ENCODE results near the gene LRRC27. TPM values are rescaled to one million over a fixed set of nuclear protein-coding genes. Genes with fewer than 3 reads are reported as not detected.

LRRC27 gene
- total RNA-seq, 1 donor from 2014 or later = 3.8 TPM

DNA sequence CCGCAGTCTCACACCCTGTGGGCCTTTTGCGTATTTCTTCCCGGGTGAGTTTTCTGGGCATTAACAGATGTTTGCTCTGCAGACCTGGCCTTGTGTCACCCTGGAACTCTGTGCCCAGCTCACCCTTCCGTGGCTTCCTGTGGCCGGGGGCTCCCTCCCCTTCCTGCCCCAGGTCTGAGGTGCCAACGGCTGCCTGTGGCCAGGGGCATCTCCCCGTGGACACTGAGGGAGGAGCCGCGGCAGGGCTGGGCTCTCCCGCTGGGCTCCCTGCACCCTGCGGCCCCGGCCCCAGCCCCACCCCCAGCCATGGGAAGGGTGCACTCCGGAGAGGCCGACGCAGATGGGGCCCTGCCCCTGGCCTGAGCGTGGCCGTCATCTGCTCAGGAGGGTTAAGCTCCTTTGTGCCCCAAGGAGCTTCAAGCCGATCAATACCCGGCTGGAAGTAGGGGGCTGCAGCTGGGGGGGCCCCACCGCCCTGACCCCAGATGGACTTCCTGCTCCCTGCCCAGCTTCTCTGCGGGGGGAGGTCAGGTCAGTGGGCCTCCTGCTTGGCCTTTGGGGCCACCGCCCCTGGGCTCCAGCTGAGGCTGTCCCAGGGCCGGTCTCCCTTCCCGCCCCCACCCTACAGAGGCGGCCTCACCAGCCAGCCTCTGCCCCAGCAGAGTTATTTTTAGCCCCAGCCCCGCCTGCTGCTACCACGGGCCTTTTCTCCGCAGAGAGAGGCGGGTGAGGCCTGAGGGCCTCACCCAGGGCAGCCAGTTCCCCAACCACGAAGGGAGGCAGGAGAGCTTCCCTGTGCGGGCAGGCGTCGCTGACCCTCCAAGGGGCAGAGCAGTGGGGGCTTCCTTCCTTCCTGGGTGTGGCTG is 89.2 kb downstream of the LRRC27 start:
- intact Hi-C loops (cut with micrococcal nuclease) = no loop called here

DNA sequence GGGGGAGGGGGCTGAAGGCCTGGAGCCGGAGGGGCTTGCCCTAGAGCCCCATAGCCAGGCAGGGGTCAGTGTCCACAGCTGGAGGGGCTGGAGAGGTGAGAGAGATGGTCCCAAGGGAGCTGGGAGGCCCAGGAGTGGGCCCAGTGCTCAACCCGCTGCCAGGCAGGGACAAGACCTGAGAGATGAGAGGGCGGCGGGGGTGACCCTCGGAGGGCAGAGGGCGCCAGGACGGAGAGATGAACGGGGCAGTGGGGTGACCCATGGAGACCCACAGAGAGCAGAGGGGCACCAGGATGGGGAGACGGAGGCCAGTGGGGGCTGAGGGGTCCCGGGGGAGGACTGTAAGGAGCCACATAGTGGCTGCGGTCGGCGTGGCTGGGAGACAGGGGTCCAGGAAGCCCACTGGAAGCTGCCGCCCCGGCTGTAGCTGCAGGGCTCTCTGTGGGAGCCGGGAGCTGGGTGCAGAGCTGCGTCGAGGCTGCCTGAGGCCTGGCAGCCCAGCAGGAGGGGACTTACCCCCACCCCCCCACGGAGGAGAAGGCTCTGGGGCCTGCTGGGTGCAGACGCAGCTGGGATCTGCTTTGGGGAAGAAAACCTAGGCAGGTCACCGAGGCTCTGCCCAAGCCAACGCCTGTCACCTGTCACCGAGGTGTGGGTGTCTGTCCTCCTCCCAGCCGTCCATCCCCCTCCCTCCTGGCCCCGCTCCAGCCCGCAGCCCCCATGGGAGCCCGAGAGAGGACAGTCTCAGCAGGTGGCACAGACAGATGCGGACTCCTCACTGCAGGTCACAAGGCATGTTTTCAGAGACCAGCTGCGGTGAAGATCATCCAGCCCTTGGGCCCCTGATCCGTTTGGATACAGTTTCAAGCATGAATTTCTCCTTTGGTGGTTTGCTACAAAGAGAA is 90.1 kb downstream of the LRRC27 start:
- no peaks in the 10 kb centered on the region for H3K36me3 ChIP-seq
- no peaks in the 10 kb centered on the region for H3K27me3 ChIP-seq (ENCODE audit: low read depth)
- TF ChIP-seq, protein P1, sequence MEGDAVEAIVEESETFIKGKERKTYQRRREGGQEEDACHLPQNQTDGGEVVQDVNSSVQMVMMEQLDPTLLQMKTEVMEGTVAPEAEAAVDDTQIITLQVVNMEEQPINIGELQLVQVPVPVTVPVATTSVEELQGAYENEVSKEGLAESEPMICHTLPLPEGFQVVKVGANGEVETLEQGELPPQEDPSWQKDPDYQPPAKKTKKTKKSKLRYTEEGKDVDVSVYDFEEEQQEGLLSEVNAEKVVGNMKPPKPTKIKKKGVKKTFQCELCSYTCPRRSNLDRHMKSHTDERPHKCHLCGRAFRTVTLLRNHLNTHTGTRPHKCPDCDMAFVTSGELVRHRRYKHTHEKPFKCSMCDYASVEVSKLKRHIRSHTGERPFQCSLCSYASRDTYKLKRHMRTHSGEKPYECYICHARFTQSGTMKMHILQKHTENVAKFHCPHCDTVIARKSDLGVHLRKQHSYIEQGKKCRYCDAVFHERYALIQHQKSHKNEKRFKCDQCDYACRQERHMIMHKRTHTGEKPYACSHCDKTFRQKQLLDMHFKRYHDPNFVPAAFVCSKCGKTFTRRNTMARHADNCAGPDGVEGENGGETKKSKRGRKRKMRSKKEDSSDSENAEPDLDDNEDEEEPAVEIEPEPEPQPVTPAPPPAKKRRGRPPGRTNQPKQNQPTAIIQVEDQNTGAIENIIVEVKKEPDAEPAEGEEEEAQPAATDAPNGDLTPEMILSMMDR (IDR thresholded peaks at IDR 0.05; ENCODE audit: borderline replicate concordance) = no peak
- intact Hi-C loops (cut with micrococcal nuclease) = no loop called here
- H3K4me1 ChIP-seq = peaks cover 67% of the 10 kb centered on the region
- no peaks in the 10 kb centered on the region for H3K9me3 ChIP-seq (replicated peaks)
- no peak for DNase-seq
- peak overlapping the region; percentile 92 for H3K27ac ChIP-seq (replicated peaks)
- peak overlapping the region; percentile 42 for H3K4me3 ChIP-seq

More for the DNA sequence above, 89.2 kb downstream of the LRRC27 start:
- Histone ChIP-seq H3K4me3 (peak overlapping the region; percentile 42), H3K36me3 (no peaks in the 10 kb centered on the region), H3K4me1 (peaks cover 69% of the 10 kb centered on the region), H3K27ac (replicated peaks) (peak overlapping the region; percentile 92), H3K9me3 (replicated peaks) (no peaks in the 10 kb centered on the region), H3K27me3 (ENCODE audit: low read depth) (no peaks in the 10 kb centered on the region)
- peak; percentile 78 for DNase-seq
- TF ChIP-seq, protein P1 (IDR thresholded peaks at IDR 0.05; ENCODE audit: borderline replicate concordance) = no peak

DNA sequence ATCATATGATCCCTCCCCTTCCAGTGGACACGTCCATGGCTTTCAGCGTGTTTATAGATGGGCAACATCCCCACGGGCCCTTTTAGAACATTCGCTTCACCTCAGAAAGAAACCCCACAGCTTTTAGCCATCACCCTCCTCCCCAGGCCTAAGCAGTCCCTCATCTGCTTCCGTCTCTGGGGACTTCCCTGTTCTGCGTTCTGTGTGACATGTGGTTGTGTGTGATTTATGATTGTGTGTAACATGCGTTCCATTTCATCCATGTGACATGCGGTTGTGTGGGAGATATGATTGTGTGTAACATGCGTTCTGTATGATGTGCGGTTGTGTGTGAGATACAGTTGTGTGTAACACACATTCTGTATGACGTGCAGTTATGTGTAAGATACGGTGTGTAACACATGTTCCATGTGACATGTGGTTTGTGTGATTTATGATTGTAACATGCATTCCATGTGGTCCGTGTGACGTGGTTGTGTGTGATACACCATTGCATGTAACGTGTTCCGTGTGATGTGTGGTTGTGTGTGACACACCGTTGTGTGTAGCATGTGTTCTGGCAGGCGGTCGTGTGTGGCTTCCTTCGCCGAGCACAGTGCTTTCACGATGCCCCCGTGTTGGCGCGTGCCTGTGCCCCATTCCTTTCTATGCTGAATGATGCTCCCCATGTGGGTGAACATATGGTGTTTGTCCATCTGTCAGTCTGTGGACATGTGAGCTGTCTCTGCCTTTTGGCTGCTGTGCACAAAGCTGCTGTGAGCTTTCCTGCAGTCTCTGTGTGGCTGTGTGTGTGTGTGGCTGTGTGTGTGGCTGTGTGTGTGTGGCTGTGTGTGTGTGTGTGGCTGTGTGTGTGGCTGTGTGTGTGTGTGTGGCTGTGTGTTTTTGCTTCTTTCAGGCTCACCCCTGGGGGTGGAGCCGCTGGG is 91.2 kb downstream of the LRRC27 start:
- intact Hi-C loops (cut with micrococcal nuclease) = no loop called here
- no peak overlapping the region for H3K4me3 ChIP-seq
- TF ChIP-seq, protein P1 (IDR thresholded peaks at IDR 0.05; ENCODE audit: borderline replicate concordance) = no peak
- no peaks in the 10 kb centered on the region for H3K36me3 ChIP-seq
- no peaks in the 10 kb centered on the region for H3K27me3 ChIP-seq (ENCODE audit: low read depth)
- no peaks in the 10 kb centered on the region for H3K9me3 ChIP-seq (replicated peaks)
- DNase-seq = no peak
- H3K4me1 ChIP-seq = peaks cover 57% of the 10 kb centered on the region
- peak overlapping the region; percentile 92 for H3K27ac ChIP-seq (replicated peaks)

DNA sequence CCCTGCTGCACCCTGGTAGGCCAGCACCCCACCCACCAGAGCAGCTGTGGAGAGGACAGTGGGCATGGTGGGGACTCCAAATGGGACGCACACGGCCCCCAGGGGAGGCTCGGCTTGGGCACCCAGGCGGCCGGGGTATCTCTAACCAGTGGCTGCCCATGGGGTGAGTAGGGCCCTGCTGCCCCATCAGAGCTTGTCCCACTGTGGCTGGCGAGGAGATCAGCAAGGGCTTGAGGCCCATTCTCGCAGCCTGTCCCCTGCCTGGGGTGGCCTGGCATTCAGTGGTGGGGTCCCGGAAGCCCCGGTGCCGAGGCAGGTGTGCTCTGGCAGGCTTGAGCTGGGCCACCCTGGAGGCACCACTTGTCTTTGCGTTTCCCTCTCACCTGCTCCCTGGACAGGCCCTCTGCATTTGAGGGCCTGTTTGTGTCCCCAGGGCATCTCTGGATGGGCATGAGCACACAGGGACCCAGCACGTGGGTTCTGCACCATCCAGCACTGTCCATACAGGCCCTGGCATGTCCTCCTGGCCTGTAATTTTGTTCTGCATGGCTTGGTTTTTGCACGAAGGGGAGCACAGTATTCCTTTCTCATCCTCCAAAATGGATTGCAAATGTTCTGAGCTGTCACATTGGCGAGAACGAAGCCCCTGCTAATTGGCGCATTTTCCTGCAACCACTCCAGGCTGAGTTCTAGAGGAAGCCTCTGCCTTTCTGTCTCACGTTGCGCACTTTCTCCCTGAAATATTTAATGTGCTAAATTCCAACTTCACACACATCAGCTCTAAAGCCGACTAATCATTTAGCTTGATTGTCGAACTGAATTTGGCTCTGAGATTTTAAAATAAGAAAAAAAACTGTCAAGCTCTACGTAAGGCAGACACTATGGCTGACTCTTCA is 92.2 kb downstream of the LRRC27 start:
- TF ChIP-seq, protein P1 (IDR thresholded peaks at IDR 0.05; ENCODE audit: borderline replicate concordance) = no peak
- Histone ChIP-seq H3K9me3 (replicated peaks) (no peaks in the 10 kb centered on the region), H3K27ac (replicated peaks) (no peak overlapping the region), H3K4me1 (peaks cover 49% of the 10 kb centered on the region), H3K36me3 (no peaks in the 10 kb centered on the region), H3K4me3 (no peak overlapping the region), H3K27me3 (ENCODE audit: low read depth) (no peaks in the 10 kb centered on the region)
- DNase-seq = no peak
- intact Hi-C loops (cut with micrococcal nuclease) = no loop called here
